ENCODE measurements around the gene DKC1. TPM values are rescaled to one million over a fixed set of nuclear protein-coding genes. Genes with fewer than 3 reads are reported as not detected.

The DKC1 gene
- polyA plus RNA-seq, 1 experiment = 31.5 TPM

DNA sequence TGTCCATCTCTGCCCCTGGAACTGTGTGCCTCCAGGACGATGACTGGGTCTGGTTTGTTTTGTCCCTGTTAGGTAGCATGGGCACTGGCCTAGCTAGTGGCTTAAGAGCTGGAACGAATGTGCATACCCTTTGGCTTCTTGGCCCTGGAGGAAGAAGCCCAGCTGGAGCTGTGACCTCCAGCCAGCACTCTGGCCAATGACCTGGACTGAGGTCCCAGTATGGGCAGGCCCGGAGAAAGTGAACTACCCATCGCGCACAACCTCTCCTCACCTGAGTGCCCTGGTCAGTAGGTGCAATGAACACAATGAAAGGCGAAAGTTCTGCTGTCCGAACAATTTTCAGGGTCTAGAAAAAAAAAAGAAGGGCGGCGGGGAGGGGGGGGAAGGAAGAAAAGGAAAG, 18.3 kb downstream of the DKC1 start:
- CTCF ChIA-PET = interaction anchor here (1.0 kb wide), 1 partner anchor 14 kb away, joined by 3 read pairs; no protein-coding TSS in a partner anchor
- POLR2A ChIA-PET = no interaction called here
- Histone ChIP-seq H3K4me3 (ENCODE audit: low read depth, low read length) (no peak overlapping the region), H3K27me3 (ENCODE audit: control insufficient read depth, insufficient read depth, low read length) (no peaks in the 10 kb centered on the region), H3K36me3 (ENCODE audit: control insufficient read depth, insufficient read depth, low read length) (peaks cover 6% of the 10 kb centered on the region)
- DNase-seq (ENCODE audit: low read depth) = no peak
- TF ChIP-seq, protein P1, sequence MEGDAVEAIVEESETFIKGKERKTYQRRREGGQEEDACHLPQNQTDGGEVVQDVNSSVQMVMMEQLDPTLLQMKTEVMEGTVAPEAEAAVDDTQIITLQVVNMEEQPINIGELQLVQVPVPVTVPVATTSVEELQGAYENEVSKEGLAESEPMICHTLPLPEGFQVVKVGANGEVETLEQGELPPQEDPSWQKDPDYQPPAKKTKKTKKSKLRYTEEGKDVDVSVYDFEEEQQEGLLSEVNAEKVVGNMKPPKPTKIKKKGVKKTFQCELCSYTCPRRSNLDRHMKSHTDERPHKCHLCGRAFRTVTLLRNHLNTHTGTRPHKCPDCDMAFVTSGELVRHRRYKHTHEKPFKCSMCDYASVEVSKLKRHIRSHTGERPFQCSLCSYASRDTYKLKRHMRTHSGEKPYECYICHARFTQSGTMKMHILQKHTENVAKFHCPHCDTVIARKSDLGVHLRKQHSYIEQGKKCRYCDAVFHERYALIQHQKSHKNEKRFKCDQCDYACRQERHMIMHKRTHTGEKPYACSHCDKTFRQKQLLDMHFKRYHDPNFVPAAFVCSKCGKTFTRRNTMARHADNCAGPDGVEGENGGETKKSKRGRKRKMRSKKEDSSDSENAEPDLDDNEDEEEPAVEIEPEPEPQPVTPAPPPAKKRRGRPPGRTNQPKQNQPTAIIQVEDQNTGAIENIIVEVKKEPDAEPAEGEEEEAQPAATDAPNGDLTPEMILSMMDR (IDR thresholded peaks at IDR 0.05; ENCODE audit: insufficient read depth, low read depth, low read length) = no peak

DNA sequence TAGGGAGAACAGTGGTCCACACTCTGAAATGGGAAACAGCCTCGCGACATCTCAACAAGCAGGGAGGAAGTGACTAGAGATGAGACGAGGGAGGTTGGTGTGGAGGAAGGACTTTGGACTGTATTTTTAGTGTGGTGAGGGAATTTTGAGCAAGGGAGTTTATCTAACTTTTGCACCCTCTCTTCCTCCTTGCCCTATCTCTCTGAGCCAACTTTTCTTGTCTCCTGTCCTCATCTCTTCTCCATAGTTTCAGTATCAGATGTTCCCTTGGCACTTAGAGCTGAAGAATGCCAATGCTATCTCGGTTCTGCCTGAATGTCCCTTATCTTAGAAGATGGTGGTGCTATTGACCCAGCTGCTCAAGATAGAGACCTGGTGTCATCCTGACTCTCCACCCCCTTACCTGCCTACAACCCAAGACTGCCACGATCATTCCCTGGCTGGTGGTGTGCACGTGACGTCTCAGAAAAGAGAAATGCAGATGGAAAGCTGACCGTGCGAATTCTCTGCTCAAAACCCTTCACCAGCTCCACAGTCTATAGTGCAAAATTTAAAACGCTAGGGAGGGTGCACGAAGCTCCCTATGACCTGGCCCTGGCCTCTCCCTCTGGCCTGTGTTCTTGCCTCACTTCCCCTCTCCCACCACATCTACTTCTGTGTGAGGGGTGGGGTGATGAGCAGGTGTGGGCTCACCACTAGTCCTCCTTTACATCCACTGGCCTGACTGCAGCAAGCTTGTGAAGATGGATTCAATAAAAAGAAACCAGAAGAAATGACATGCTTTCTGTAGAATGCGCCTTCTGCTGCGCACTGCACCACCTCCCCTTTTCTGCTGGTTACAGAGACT, 21.7 kb downstream of the DKC1 start:
- ChIA-PET POLR2A (no interaction called here), CTCF (no interaction called here)
- Histone ChIP-seq H3K36me3 (ENCODE audit: control insufficient read depth, insufficient read depth, low read length) (no peaks in the 10 kb centered on the region), H3K27me3 (ENCODE audit: control insufficient read depth, insufficient read depth, low read length) (no peaks in the 10 kb centered on the region), H3K4me3 (ENCODE audit: low read depth, low read length) (no peak overlapping the region)
- DNase-seq (ENCODE audit: low read depth) = no peak
- TF ChIP-seq, protein P1 (IDR thresholded peaks at IDR 0.05; ENCODE audit: insufficient read depth, low read depth, low read length) = no peak

DNA sequence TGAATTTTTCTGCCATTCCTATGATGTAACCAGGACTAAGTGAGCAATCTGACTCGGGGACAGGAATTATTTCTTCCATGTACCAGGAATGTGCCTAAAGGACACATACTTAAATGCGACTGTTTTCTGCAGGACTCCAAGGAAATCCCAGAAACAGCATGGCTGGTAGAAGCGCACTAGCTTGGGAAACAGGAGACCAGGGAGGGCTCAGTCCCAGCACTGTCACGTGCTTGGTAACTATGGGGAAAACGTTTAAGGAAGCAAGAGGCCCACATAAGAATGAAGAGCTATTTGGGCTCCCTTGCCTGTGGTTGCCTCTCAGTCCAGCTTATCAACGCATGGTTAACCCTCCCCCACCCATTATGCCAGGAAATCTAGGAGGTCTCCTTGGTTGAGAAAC, 23.1 kb downstream of the DKC1 start:
- Histone ChIP-seq H3K27me3 (ENCODE audit: control insufficient read depth, insufficient read depth, low read length) (no peaks in the 10 kb centered on the region), H3K36me3 (ENCODE audit: control insufficient read depth, insufficient read depth, low read length) (no peaks in the 10 kb centered on the region), H3K4me3 (ENCODE audit: low read depth, low read length) (no peak overlapping the region)
- CTCF ChIA-PET = interaction anchor here (0.6 kb wide), 1 partner anchor 21 kb away, joined by 3 read pairs; no protein-coding TSS in a partner anchor
- DNase-seq (ENCODE audit: low read depth) = no peak
- POLR2A ChIA-PET = no interaction called here
- TF ChIP-seq, protein P1 (IDR thresholded peaks at IDR 0.05; ENCODE audit: insufficient read depth, low read depth, low read length) = no peak

DNA sequence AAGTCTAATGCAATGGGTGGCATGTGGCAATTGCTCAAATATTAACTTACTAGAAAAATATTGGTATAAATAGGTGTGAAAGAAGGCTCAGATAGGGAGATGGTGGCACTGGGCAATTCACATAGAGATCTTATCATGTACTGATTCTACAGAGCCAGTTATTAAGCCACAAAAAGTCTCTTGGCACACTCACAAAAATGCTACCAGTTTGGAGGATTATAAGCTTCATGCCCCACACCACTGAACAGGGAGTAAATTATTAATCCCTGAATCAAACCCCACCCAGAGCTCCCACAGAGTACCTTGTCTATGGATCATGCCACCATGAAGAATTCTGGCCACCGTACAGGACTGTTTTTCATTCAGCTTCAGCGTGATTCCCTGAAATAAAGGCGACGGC, 28.8 kb downstream of the DKC1 start:
- CTCF ChIA-PET = interaction anchor here (0.8 kb wide), 1 partner anchor 16 kb away, joined by 3 read pairs; no protein-coding TSS in a partner anchor
- no peaks in the 10 kb centered on the region for H3K36me3 ChIP-seq (ENCODE audit: control insufficient read depth, insufficient read depth, low read length)
- H3K4me3 ChIP-seq (ENCODE audit: low read depth, low read length) = no peak overlapping the region
- H3K27me3 ChIP-seq (ENCODE audit: control insufficient read depth, insufficient read depth, low read length) = no peaks in the 10 kb centered on the region
- POLR2A ChIA-PET = no interaction called here
- TF ChIP-seq, protein P1 (IDR thresholded peaks at IDR 0.05; ENCODE audit: insufficient read depth, low read depth, low read length) = no peak
- DNase-seq (ENCODE audit: low read depth) = no peak

DNA sequence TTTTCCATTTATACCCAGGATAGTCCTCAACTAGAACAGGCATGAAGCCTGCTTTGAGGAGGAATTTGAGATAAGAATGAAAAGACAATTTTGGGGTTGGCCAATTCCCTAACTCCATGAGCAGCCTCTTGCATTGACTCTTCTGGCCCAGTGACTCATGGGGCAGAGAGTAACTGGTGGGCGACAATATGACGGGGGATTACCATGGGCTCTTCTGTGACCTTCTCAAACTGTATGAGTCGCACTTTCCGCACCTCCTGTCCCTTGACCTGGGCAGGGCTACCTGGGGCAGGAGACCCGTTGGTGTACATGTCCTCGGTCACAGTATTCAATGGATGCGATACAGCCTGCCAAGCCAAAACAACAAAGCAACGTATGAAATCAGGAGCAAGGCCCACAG, 29.3 kb downstream of the DKC1 start:
- TF ChIP-seq, protein P1 (IDR thresholded peaks at IDR 0.05; ENCODE audit: insufficient read depth, low read depth, low read length) = no peak
- no peak overlapping the region for H3K4me3 ChIP-seq (ENCODE audit: low read depth, low read length)
- no peak for DNase-seq (ENCODE audit: low read depth)
- no peaks in the 10 kb centered on the region for H3K36me3 ChIP-seq (ENCODE audit: control insufficient read depth, insufficient read depth, low read length)
- CTCF ChIA-PET = no interaction called here
- no peaks in the 10 kb centered on the region for H3K27me3 ChIP-seq (ENCODE audit: control insufficient read depth, insufficient read depth, low read length)
- POLR2A ChIA-PET = no interaction called here
